Measurements from ENCODE around the gene KPNA4. TPM values are rescaled to one million over a fixed set of nuclear protein-coding genes. Genes with fewer than 3 reads are reported as not detected.
A peak's percentile ranks its signal among the peaks of the same experiment; 100 is the strongest.
"Not testable (repeated sequence)": the region's sequence is repeated elsewhere in the genome, so short reads cannot be mapped to it uniquely, and the experiment has no call there.

The KPNA4 gene
- total RNA-seq, 1 donor from 2014 or later = 36.3 TPM

- FAIRE-seq = no peak
- no peak for DNase-seq (ENCODE audit: low spot score in 2 of 2)
Observed at GRCh38 chr3:160574636-160575035, 9.3 kb upstream of the KPNA4 start.

GRCh38 chr3:160573955-160574525, 8.7 kb upstream of the KPNA4 start:
- not testable (repeated sequence) for FAIRE-seq; DNase-seq (ENCODE audit: low spot score in 2 of 2)

DNA sequence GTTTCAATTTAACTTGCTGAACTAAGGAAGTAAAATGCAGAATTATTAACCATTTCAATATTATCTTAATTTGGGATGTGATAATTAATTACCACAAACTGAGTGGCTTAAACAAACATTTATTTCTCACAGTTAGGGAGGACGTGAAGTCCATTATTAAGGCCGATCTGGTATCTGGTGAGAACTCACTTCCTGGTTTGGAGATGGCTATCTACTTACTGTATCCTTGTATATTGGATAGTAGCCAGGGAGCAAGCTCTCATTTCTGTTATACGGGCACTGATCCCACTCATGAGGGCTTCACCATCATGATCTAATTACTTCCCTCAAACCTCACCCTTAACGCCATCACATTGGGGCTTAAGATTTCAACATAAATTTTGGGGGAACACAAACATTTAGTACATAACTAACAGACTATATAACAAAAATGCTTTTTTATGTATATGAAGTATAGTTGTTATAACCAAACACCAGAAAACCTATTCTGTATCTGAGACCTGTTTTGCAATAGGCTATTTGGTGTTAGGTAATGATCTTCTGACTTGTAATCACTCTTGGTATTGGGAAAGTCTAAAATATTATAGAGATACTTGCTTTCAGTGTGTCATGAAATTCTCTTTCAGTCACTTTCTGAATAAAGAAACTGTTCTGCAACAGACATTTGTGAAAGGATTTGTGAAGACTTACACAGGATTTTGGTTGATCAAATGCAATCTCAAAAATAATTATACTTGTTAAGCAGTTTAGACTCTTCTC, 4.7 kb upstream of the KPNA4 start:
- no peak for DNase-seq (ENCODE audit: low spot score in 2 of 2)

GRCh38 chr3:160568989-160569388, 3.6 kb upstream of the KPNA4 start:
- DNase-seq (ENCODE audit: low spot score in 2 of 2) (no peak), FAIRE-seq (no peak)

More for the DNA sequence above, 4.7 kb upstream of the KPNA4 start:
- no peak for FAIRE-seq

GRCh38 chr3:160567774-160568173, 2.4 kb upstream of the KPNA4 start:
- DNase-seq (ENCODE audit: low spot score in 2 of 2) = no peak
- no peak for FAIRE-seq

GRCh38 chr3:160566499-160566898, 1.1 kb upstream of the KPNA4 start:
- no peak for FAIRE-seq

DNA sequence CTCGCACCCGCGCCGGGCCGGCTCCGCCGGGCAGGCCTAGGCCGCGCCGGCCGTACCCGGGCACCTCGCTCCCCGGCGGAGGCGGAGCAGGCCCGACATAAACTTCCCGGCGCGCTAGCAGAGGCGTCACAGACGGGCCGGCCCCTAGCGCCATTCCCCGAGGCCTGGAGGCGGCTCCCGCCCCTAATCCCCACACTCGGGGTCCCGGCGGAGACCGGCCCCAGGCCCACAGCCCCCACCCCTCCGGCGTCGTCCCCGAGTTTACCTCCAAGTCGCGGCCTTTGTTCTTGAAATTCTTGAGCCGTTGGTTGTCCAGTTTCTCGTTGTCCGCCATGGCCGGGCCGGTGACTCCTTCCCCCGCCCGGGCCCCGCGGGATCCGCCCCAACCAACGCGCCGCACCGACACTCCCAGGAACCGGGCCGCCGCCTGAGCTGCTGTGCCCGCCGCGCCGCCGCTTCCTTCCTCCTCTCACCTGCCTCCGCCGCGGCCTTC, 376 bp downstream of the KPNA4 start:
- DNase-seq (ENCODE audit: low spot score in 2 of 2) (peak in 1 of 2 donors; percentile 61), FAIRE-seq (no peak)

More at GRCh38 chr3:160566499-160566898, 1.1 kb upstream of the KPNA4 start:
- DNase-seq (ENCODE audit: low spot score in 2 of 2) = no peak

- DNase-seq (ENCODE audit: low spot score in 2 of 2) (no peak), FAIRE-seq (no peak)
Observed at GRCh38 chr3:160564258-160564911, 986 bp downstream of the KPNA4 start.

DNA sequence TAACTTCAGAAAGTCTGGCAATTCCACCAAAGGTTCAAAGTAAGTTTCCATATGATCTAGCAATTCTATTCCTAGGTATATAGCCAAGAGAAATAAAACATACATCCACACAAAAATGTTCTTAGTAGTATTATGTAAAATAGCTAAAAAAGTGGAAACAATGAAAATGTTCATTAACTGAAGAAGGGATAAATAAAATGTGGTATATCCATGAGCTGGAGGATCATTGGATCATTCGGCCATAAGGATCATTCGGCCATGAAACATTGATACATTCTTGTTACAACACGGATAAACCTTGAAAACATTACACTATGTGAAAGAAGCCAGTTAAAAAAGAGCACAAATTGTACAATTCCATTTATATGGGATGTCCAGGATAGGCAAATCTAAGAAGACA, 2.4 kb downstream of the KPNA4 start:
- DNase-seq (ENCODE audit: low spot score in 2 of 2) = no peak
- FAIRE-seq = no peak

- no peak for DNase-seq (ENCODE audit: low spot score in 2 of 2)
- no peak for FAIRE-seq
Observed at GRCh38 chr3:160557571-160557970, 7.8 kb downstream of the KPNA4 start.

DNA sequence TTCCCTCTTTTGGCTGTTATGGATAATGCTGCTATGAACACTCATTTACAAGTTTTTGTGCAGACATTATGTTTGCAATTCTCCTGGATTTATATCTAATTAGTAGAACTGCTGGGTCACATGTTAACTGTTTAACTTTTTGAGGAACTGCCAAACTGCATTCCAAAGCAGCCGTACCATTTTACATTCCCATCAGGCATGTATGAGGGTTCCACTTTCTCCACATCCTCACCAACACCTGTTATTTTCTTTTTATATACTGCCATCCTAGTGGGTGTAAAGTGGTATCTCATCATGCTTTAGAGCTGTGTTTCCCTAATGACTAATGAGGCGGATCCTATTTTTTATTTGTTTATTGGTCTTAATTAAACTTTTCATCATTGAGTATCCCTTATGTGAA, 9.2 kb downstream of the KPNA4 start:
- FAIRE-seq (no peak), DNase-seq (ENCODE audit: low spot score in 2 of 2) (no peak)

DNA sequence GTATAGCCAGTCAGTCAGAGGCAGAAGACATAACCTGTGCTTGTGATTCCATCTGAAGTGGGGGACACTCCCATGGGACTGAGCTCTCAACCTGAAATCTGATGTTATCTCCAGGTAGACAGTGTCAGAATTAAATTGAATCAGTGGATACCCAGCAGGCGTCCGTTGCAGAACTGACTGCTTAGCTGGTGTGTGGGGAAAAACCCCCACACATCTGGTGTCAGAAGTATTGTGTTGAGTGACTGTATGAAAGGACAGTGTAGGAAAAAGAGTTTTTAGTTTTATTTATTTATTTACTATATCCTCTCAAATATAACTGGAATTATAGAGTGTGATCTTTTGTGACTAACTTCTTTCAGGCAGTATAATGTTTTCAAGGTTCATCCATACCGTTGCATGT, 10.4 kb downstream of the KPNA4 start:
- FAIRE-seq (no peak), DNase-seq (ENCODE audit: low spot score in 2 of 2) (no peak)

GRCh38 chr3:160553827-160554226, 11.5 kb downstream of the KPNA4 start:
- FAIRE-seq (no peak), DNase-seq (ENCODE audit: low spot score in 2 of 2) (no peak)

DNA sequence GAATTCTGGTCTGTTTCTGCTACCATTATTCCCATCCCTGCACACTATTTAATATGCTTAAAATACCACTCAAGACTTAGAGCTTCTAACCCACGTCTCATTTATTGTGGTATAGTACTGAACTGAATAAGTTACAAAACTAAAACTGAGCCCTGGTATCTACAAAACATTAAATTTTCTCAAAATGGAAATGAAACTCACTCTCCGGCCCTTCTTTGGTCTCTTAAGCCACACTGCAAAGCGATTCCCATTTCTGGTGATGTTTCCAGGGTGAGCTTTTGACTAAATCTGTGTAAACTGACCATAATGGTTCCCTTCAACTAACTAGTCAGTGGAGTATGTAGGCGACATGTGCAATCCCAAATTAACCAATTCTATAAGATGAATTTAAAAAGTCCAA, 18.6 kb downstream of the KPNA4 start:
- FAIRE-seq (no peak), DNase-seq (ENCODE audit: low spot score in 2 of 2) (no peak)

- no peak for DNase-seq (ENCODE audit: low spot score in 2 of 2)
Observed at GRCh38 chr3:160545504-160545871, 19.9 kb downstream of the KPNA4 start.

GRCh38 chr3:160544844-160545503, 20.4 kb downstream of the KPNA4 start:
- FAIRE-seq = no peak
- no peak for DNase-seq (ENCODE audit: low spot score in 2 of 2)

More at GRCh38 chr3:160545504-160545871, 19.9 kb downstream of the KPNA4 start:
- no peak for FAIRE-seq

- FAIRE-seq = no peak
Observed at GRCh38 chr3:160540551-160540950, 24.8 kb downstream of the KPNA4 start.

DNA sequence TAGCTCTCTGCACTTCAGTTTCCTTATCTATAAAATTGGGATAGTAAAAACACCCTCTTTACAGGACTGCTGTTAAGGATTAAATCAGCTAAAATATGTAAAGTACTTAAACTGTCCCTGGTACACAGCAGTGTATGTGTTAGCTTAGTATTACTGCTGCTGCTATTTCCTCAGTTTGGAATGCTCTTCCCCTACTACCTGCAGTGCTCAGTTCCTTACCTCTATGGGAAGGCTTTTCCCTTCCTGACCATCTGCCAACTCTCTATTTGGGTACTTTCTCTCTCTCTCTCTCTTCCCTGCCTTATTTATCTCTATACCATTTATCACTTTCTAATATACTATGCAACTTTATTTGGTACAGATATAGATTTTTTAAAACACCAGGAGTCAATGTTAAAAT, 26.5 kb downstream of the KPNA4 start:
- DNase-seq (ENCODE audit: low spot score in 2 of 2) (no peak), FAIRE-seq (no peak)

More at GRCh38 chr3:160540551-160540950, 24.8 kb downstream of the KPNA4 start:
- no peak for DNase-seq (ENCODE audit: low spot score in 2 of 2)

GRCh38 chr3:160537729-160538128, 27.6 kb downstream of the KPNA4 start:
- FAIRE-seq (no peak), DNase-seq (ENCODE audit: low spot score in 2 of 2) (no peak)

DNA sequence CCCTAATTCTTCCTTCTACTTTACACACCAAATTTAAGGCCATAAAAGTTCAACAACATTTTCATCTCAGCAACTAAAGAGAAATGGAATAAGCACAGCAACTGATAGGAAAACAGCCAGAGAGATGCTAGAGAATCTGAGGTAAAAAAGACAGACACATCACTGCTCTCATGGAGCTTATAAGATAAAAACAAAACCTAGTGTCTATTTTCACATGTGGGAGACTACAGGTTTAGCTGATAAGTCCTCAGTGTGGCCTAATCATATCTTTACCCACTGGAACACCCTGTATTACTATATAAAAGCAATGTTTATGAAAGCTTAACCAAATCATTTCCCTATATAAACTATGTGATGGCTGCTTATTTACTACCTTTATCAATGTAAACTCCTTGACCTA, 33.0 kb downstream of the KPNA4 start:
- FAIRE-seq = no peak
- DNase-seq (ENCODE audit: low spot score in 2 of 2) = no peak

GRCh38 chr3:160531311-160531710, 34.1 kb downstream of the KPNA4 start:
- peak; percentile 48 for FAIRE-seq
- DNase-seq (ENCODE audit: low spot score in 2 of 2) = no peak
